Measurements from ENCODE around the gene NTNG2.

GRCh38 chr9:132241840-132242620 is 80.2 kb downstream of the NTNG2 start:
- TF ChIP-seq CTCF (IDR thresholded peaks at IDR 0.05) (peak in 1 of 3 experiments; percentile 3), EP300 (IDR thresholded peaks at IDR 0.05) (no peak)
